ENCODE measurements around the gene EIF2AK3. TPM values are rescaled to one million over a fixed set of nuclear protein-coding genes. Genes with fewer than 3 reads are reported as not detected.

The EIF2AK3 gene
- total and polyA plus RNA-seq, 2 of the 8 experiments (the other 6 are each of a cell fraction or from before 2014, with no cell fraction given): 5.8 to 22.8 TPM

DNA sequence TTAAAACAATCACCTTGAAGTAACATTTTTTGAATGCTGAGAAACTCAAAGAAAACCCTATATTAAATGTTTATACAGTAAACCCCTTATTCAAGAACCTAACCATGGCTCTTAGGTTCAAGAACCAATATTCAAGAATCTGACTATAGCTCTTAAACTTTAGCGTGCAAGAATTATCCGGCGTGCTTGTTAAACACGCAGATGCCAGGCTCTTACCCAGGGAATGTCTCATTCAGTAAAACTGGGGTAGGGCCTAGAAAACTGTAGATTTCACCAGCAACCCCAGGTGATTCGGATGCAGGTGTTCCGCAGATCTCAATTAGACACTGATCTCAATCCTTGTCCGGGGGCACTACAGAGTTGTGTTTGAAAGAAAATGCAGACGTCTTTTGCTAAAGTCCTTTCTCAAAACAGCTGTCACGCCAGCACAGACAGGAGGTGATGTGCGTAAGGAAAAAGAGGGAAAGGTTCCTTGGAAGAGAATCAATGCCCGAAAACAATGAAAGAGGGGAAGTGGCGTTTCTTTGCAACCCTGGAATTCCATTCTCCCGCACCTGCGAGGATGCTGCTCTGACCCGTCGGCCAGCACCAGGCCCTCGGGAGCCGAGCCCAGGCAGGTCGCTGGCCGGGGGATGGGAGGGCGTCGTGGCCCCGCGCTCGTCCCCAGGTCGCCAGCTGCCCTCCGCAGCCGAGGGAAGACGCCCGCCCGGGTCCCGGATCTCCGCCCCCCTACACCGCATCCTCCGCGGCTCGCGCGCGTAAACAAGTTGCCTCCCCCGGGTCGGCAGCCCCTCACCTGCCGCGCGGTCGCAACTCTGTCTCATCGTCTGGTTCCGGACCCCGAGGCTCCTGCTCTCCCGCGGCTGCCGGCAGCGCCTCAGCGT lies 851 bp downstream of the EIF2AK3 start:
- H3K36me3 ChIP-seq (ENCODE audit: control insufficient read depth in 2 of 4, insufficient read depth in 4 of 4, low read length in 3 of 4): no peaks in the 10 kb centered on the region
- H3K14ac ChIP-seq (ENCODE audit: insufficient read length): no peak overlapping the region
- H3K23ac ChIP-seq (ENCODE audit: insufficient read length): no peak overlapping the region
- CTCF ChIA-PET (ENCODE audit: partially characterized antibody): interaction anchor here (0.8 kb wide), 1 partner anchor 30 kb away, joined by 3 read pairs; no protein-coding TSS in a partner anchor
- H3K4me3 ChIP-seq (ENCODE audit: extremely low read depth in 1 of 4, insufficient read depth in 2 of 4, low read depth in 3 of 4, low read length in 4 of 4): peak overlapping the region; percentile 63 to 88 (median 82)
- H3K4me1 ChIP-seq (replicated peaks in 1 of 4; ENCODE audit: control insufficient read depth in 3 of 4, insufficient read depth in 4 of 4, low read length in 3 of 4): peaks cover 5 to 31% (median 27%) of the 10 kb centered on the region in 4 experiments; a peak in 6 of 7 replicates
- no peak overlapping the region for H2AK5ac ChIP-seq (ENCODE audit: low read depth, low read length)
- peak overlapping the region; percentile 78 to 97 (median 82) for H3K9ac ChIP-seq (replicated peaks in 1 of 4; ENCODE audit: extremely low read depth in 1 of 4, low read depth in 3 of 4, low read length in 3 of 4)
- POLR2A ChIA-PET (ENCODE audit: partially characterized antibody): interaction anchor here (0.6 to 3.1 kb wide), 4 partner anchors 10 to 74 kb away, joined by 3 to 10 read pairs (median 5); no protein-coding TSS in a partner anchor
- H2BK15ac ChIP-seq (ENCODE audit: low read length): no peak overlapping the region
- no peak overlapping the region for H4K91ac ChIP-seq (replicated peaks; ENCODE audit: insufficient read length, low read length)
- no peak overlapping the region for H4K5ac ChIP-seq (ENCODE audit: insufficient read length, low read depth, low read length)
- WGBS, 2 experiments (ENCODE audit: extremely low coverage in 1 of 2, insufficient coverage in 1 of 2, insufficient read length in 1 of 2, insufficient replicate concordance in 2 of 2, low coverage in 1 of 2, low lambda C conversion rate in 2 of 2, missing lambda C conversion rate in 1 of 2): 4% methylated on average over 51 of the region's 54 CpGs; no CpG with 5 or more reads in 1 of the 2 experiments
- H3K4me2 ChIP-seq (ENCODE audit: insufficient read depth in 1 of 2, low read depth in 2 of 2, low read length in 2 of 2): peak overlapping the region; percentile 88 to 90
- H2AFZ ChIP-seq (ENCODE audit: low read length): no peak overlapping the region
- peaks cover 0 to 4% of the 10 kb centered on the region in 2 experiments for H4K20me1 ChIP-seq (replicated peaks in 1 of 2; ENCODE audit: control insufficient read depth in 1 of 2, insufficient read depth in 2 of 2, low read length in 2 of 2)
- H3K79me2 ChIP-seq (ENCODE audit: control insufficient read depth in 1 of 2, insufficient read depth in 2 of 2, low read length in 2 of 2): peaks cover 3 to 48% of the 10 kb centered on the region in 2 experiments; a peak in 3 of 4 replicates
- H2BK20ac ChIP-seq (ENCODE audit: low read length): no peak overlapping the region
- peak overlapping the region; percentile 71 for H3K27ac ChIP-seq (ENCODE audit: low read depth, low read length)
- H2BK120ac ChIP-seq (replicated peaks; ENCODE audit: low read depth, low read length): no peak overlapping the region
- H3K18ac ChIP-seq (ENCODE audit: extremely low read depth, low read length): no peak overlapping the region
- H3K23me2 ChIP-seq (ENCODE audit: low read depth, low read length): peaks cover 7% of the 10 kb centered on the region; the same call in 1 of the 2 replicates
- H3K56ac ChIP-seq (replicated peaks; ENCODE audit: insufficient read length, low read depth, low read length): peak overlapping the region; percentile 48
- FAIRE-seq: no peak
- H3K4ac ChIP-seq (replicated peaks; ENCODE audit: insufficient read length, low read depth, low read length): no peak overlapping the region
- H2BK12ac ChIP-seq (ENCODE audit: low read depth, low read length): no peak overlapping the region
- peak overlapping the region; percentile 38 for H4K8ac ChIP-seq (ENCODE audit: extremely low read depth, insufficient read depth, low read length)
- peak overlapping the region; percentile 60; the same call in 1 of the 2 replicates for H2BK5ac ChIP-seq (ENCODE audit: low read depth, low read length)
- no peaks in the 10 kb centered on the region; the same call in 1 of the 2 replicates for H3K79me1 ChIP-seq (ENCODE audit: low read depth, low read length)
- no peaks in the 10 kb centered on the region for H3K9me3 ChIP-seq (ENCODE audit: insufficient read depth in 2 of 2, low read depth in 1 of 2, low read length in 1 of 2)
- peak in 1 of 2 experiments; percentile 68 for DNase-seq (ENCODE audit: low read depth in 1 of 2, low spot score in 2 of 2)
- H3K27me3 ChIP-seq (replicated peaks in 1 of 4; ENCODE audit: control insufficient read depth in 3 of 4, extremely low read depth in 1 of 4, insufficient read depth in 3 of 4, low read length in 3 of 4): no peaks in the 10 kb centered on the region
- TF ChIP-seq POLR2AphosphoS5 (IDR thresholded peaks at IDR 0.05; ENCODE audit: low read depth, low read length): 0 out of 2 replicates have a peak, but pooled peaks have one; percentile 44
- TF ChIP-seq TCF12 (IDR thresholded peaks at IDR 0.05; ENCODE audit: low read depth, low read length): no peak
- TF ChIP-seq TAF7 (optimal IDR thresholded peaks at IDR 0.05; ENCODE audit: borderline replicate concordance, low read depth, low read length): peak; percentile 4
- TF ChIP-seq CHD1 (IDR thresholded peaks at IDR 0.05; ENCODE audit: low read depth, low read length): no peak
- TF ChIP-seq ASH2L (IDR thresholded peaks at IDR 0.05; ENCODE audit: low read length): peak; percentile 84
- no peak for TF ChIP-seq EGR1 (IDR thresholded peaks at IDR 0.05; ENCODE audit: borderline replicate concordance, low read depth, low read length)
- no peak for TF ChIP-seq CHD2 (IDR thresholded peaks at IDR 0.05; ENCODE audit: low read length)
- TF ChIP-seq MAFK (IDR thresholded peaks at IDR 0.05; ENCODE audit: low read depth, low read length): no peak
- TF ChIP-seq EZH2 (IDR thresholded peaks at IDR 0.05; ENCODE audit: low read depth, low read length, severe bottlenecking): no peak
- TF ChIP-seq PHF8 (conservative IDR thresholded peaks at IDR 0.05; ENCODE audit: low read depth, low read length): no peak
- no peak for TF ChIP-seq SP4 (IDR thresholded peaks at IDR 0.05; ENCODE audit: low read length)
- TF ChIP-seq SIN3A (conservative IDR thresholded peaks at IDR 0.05 in 1 of 2, IDR thresholded peaks at IDR 0.05 in 1 of 2; ENCODE audit: low read depth in 1 of 2, low read length in 2 of 2): peak in 1 of 2 experiments; percentile 57; a peak in 2 of 4 replicates

Measured in H1 (cell line).